Spleen (tissue), 11 donors: ENCODE data around the gene ZNF532. TPM values are rescaled to one million over a fixed set of nuclear protein-coding genes. Genes with fewer than 3 reads are reported as not detected.

ENCODE experiments used
- DNase-seq: peaks from one replicate; pipeline ENCODE4 v3.0.0-alpha.2; 2020
- H3K27ac ChIP-seq, 8 donors: fragments of 200-600 bp; sonication (generic) in 7 of 8; 1 replicate in 4 of 8; 2 replicates in 4 of 8; pipeline versions ENCODE4 v1.5.0 to v1.8.0; 2016 to 2021; ENCODE audit warnings: inconsistent platforms in 4 of 8, mild to moderate bottlenecking in 4 of 8, moderate library complexity in 1 of 8
- H3K27me3 ChIP-seq, 7 donors: fragments of 200-600 bp; sonication (generic) in 6 of 7; replicated peaks in 1 of 7; 1 replicate in 4 of 7; 2 replicates in 3 of 7; pipeline versions ENCODE4 v1.5.0 to v1.8.0; 2016 to 2021; ENCODE audit warnings: inconsistent platforms in 3 of 7, mild to moderate bottlenecking in 1 of 7
- H3K36me3 ChIP-seq, 6 donors: fragments of 200-600 bp; sonication (generic) in 5 of 6; 1 replicate in 4 of 6; 2 replicates in 2 of 6; pipeline versions ENCODE4 v1.5.0 to v1.8.0; 2016 to 2021; ENCODE audit warnings: inconsistent platforms in 2 of 6
- H3K4me1 ChIP-seq, 6 donors: fragments of 200-600 bp; sonication (generic) in 5 of 6; 1 replicate in 3 of 6; 2 replicates in 3 of 6; pipeline versions ENCODE4 v1.5.0 to v1.8.0; 2016 to 2021; ENCODE audit warnings: inconsistent platforms in 3 of 6
- H3K4me3 ChIP-seq, 8 donors: fragments of 200-600 bp; sonication (generic) in 7 of 8; 1 replicate in 4 of 8; 2 replicates in 4 of 8; pipeline versions ENCODE4 v1.5.0 to v1.8.0; 2016 to 2021; ENCODE audit warnings: inconsistent platforms in 4 of 8, mild to moderate bottlenecking in 4 of 8, moderate library complexity in 2 of 8
- H3K9me3 ChIP-seq, 8 donors: fragments of 200-600 bp; sonication (generic) in 7 of 8; 1 replicate in 4 of 8; 2 replicates in 4 of 8; pipeline versions ENCODE4 v1.5.0 to v1.8.0; 2016 to 2021; ENCODE audit warnings: inconsistent platforms in 4 of 8
- POLR2A ChIP-seq, 3 donors: fragments of 450-650 bp; IDR thresholded peaks; one replicate each; pipeline ENCODE4 v1.5.1; 2017; ENCODE audit warnings: antibody characterized with exemption in 3 of 3, mild to moderate bottlenecking in 1 of 3
- POLR2AphosphoS5 ChIP-seq, 3 donors: sonication (generic); formaldehyde crosslinking; IDR thresholded peaks; one replicate each; pipeline ENCODE4 v1.5.1; 2017; ENCODE audit warnings: antibody characterized with exemption in 3 of 3
- WGBS, 5 donors: extraction: QIAGEN DNeasy Blood & Tissue Kit in 3 of 5; methylation state at CpG; one replicate each; pipeline versions ENCODE4 v1.1.5 to v1.1.7; 2013 to 2018; 5-methylcytosine and 5-hydroxymethylcytosine counted together
- intact Hi-C: fragments of 100-400 bp; cut with DNase I; formaldehyde crosslinking; loops from one replicate; pipeline ENCODE4 v1.15.0; 2023; ENCODE audit warnings: low total_unique reads
- polyA plus RNA-seq, 3 donors: library from polyadenylated mRNA; stranded (reverse); fragments of 200-250 nt; gene quantifications; one replicate each; pipeline ENCODE4 v1.2.1, GENCODE V29; 2013
- total RNA-seq, 7 donors: library from RNA; depleted of rRNA in 3 of 7; stranded (reverse); fragments of >200 nt in 3 of 7; fragmentation: NEBNext Ultra II Directional in 4 of 7; extraction: Animal tissue kit (Norgen Biotek cat#: 25700) in 4 of 7; gene quantifications; one replicate each; pipeline versions ENCODE4 v1.1.0 to v1.2.1, GENCODE V29; 2016 to 2021
- TF ChIP-seq, protein P1 (sequence below), 11 experiments: fragments of 200-600 bp in 7 of 11; fragments of 450-650 bp in 4 of 11; sonication (generic) in 4 of 11; IDR thresholded peaks in 8 of 11; conservative IDR thresholded peaks in 3 of 11; 1 replicate in 7 of 11; 2 replicates in 4 of 11; pipeline versions ENCODE4 v1.4.0 to v1.8.0; 2016 to 2021; ENCODE audit warnings: antibody characterized with exemption in 11 of 11, inconsistent platforms in 4 of 11, mild to moderate bottlenecking in 1 of 11
- donor health status: healthy with polysubstance abuse.
- donor health status: DM: no; HTN: no; CAD: no; lungs with moderate emphysema.
- donor health status: DM: no; HTN: no; CAD: no.
- donor health status: Bipolar disorder and iron deficiency.
- donor health status: healthy.
- donor health status: DM: no; HTN: no; CAD: no.
- donor health status: DM: yes; HTN: yes; CAD: no.

ZNF532 gene
- total and polyA plus RNA-seq, 10 donors: 5.2 to 64.8 (median 42.4) TPM

DNA sequence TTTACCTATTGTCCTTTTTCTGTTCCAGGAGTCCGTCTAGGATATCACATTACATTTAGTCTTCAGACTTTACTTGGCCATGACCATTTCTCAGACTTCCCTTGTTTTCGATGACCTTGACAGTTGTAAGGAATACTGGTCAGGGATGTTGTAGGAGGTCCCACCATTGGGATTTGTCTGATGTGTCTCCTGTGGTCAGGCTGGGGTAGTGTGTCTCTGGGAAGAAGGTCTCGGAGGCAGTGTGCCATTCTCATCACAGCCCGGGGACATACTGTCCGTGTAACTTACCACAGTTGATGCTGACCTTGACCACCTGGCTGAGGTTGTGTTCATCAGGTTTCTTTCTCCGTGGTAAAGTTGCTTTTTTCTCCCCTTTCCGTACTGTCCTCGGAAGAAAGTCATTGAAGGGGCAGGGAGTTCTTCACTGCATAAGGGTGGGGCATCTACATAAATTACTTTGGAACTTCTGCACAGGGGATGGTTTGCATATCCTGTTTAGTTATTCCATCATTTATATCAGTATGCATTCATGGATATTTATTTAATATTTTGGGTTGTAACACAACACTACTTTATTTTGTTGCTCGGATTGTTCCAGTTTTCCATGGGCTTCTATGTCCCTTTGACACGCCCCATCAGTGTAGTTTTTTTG, 41.2 kb downstream of the ZNF532 start:
- peaks cover 0 to 23% (median 5%) of the 10 kb centered on the region in 6 donors for H3K4me1 ChIP-seq
- H3K4me3 ChIP-seq: no peak overlapping the region
- 92 to 96% (median 94%) methylated on average over 10 of the region's 10 CpGs for WGBS, 5 donors
- H3K9me3 ChIP-seq: no peaks in the 10 kb centered on the region
- TF ChIP-seq POLR2AphosphoS5 (IDR thresholded peaks at IDR 0.05) (no peak), POLR2A (IDR thresholded peaks at IDR 0.05) (no peak)
- TF ChIP-seq, protein P1, sequence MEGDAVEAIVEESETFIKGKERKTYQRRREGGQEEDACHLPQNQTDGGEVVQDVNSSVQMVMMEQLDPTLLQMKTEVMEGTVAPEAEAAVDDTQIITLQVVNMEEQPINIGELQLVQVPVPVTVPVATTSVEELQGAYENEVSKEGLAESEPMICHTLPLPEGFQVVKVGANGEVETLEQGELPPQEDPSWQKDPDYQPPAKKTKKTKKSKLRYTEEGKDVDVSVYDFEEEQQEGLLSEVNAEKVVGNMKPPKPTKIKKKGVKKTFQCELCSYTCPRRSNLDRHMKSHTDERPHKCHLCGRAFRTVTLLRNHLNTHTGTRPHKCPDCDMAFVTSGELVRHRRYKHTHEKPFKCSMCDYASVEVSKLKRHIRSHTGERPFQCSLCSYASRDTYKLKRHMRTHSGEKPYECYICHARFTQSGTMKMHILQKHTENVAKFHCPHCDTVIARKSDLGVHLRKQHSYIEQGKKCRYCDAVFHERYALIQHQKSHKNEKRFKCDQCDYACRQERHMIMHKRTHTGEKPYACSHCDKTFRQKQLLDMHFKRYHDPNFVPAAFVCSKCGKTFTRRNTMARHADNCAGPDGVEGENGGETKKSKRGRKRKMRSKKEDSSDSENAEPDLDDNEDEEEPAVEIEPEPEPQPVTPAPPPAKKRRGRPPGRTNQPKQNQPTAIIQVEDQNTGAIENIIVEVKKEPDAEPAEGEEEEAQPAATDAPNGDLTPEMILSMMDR (IDR thresholded peaks at IDR 0.05 in 8 of 11, conservative IDR thresholded peaks at IDR 0.05 in 3 of 11): no peak
- intact Hi-C loops: no loop called here
- H3K27me3 ChIP-seq: no peaks in the 10 kb centered on the region
- no peak overlapping the region for H3K27ac ChIP-seq
- H3K36me3 ChIP-seq: peaks cover 0 to 25% (median 2%) of the 10 kb centered on the region in 6 donors
- no peak for DNase-seq

DNA sequence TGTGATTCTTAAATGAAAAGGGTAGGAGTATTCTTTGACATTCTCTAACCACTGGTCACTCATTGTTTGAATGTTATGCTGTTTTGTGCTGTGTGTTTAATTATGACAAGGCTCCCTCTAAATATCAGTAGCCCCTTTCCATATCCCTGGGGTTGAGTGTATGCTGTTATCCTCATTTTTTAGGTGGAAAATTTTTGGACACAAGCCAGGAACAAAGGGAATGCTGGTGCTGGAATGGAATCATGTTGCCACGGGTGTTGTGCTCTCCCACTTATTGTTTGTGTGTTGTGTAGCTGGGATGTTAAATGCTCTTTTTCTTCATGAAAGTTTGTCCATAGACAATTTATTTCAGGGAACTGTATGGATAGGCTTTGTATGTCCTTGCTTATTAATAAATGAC, 43.3 kb downstream of the ZNF532 start:
- Histone ChIP-seq H3K36me3 (peaks cover 0 to 15% (median 2%) of the 10 kb centered on the region in 6 donors), H3K27ac (no peak overlapping the region), H3K27me3 (no peaks in the 10 kb centered on the region), H3K4me3 (no peak overlapping the region), H3K4me1 (peaks cover 10 to 25% (median 19%) of the 10 kb centered on the region in 6 donors), H3K9me3 (no peaks in the 10 kb centered on the region)
- 65 to 86% (median 78%) methylated on average over 1 of the region's 1 CpG for whole genome bisulfite sequencing, 5 donors
- TF ChIP-seq POLR2A (IDR thresholded peaks at IDR 0.05) (no peak), POLR2AphosphoS5 (IDR thresholded peaks at IDR 0.05) (no peak)
- TF ChIP-seq, protein P1 (IDR thresholded peaks at IDR 0.05 in 8 of 11, conservative IDR thresholded peaks at IDR 0.05 in 3 of 11): no peak
- intact Hi-C loops: no loop called here
- no peak for DNase-seq

DNA sequence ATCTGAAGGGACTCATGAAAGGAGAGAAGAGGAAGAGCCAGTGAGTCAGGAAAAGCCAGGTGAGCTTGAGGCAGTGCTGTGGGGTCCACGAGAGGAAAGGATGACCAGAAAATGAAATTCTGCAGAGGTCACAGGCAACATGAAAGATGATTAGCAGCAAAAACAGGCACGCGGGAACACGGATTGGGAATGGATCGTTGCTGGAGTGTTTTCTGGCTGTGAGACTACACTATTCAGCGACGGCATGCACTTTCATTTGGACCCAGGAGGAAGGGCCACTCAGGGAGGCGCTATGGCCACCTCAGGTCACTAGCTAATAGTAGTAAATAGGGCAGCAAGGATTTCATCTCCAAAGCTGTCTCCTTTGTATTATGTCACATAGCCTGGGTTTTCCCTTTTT, 44.8 kb downstream of the ZNF532 start:
- intact Hi-C loops: no loop called here

DNA sequence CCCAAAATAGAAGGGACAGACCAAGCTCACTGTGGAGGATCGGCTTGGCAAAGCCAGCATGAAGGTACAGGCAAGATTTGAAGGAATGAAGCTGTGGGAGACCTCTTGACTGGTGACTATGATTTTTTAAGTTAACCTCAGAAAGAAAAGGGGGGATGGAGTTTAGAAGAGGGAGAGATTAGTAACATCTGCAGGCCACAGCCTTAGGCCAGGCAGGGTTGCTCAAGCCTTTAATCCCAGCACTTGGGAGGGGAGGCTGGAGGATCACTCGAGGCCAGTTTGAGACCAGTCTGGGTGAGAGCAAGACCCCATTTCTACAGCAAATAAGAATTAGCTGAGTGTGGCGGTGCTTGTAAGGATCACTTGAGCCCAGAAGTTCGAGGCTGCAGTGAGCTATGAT, 46.6 kb downstream of the ZNF532 start:
- peak overlapping the region in 6 of 8 donors; percentile 27 to 83 (median 67) for H3K27ac ChIP-seq
- TF ChIP-seq, protein P1 (IDR thresholded peaks at IDR 0.05 in 8 of 11, conservative IDR thresholded peaks at IDR 0.05 in 3 of 11): no peak
- TF ChIP-seq POLR2AphosphoS5 (IDR thresholded peaks at IDR 0.05) (no peak), POLR2A (IDR thresholded peaks at IDR 0.05) (no peak)
- peaks cover 17 to 46% (median 36%) of the 10 kb centered on the region in 6 donors for H3K4me1 ChIP-seq
- no peak for DNase-seq
- H3K27me3 ChIP-seq: no peaks in the 10 kb centered on the region
- H3K36me3 ChIP-seq: peaks cover 0 to 4% (median 0%) of the 10 kb centered on the region in 6 donors
- WGBS, 5 donors: 81 to 91% (median 87%) methylated on average over 4 of the region's 4 CpGs
- intact Hi-C loops: no loop called here
- no peaks in the 10 kb centered on the region for H3K9me3 ChIP-seq
- no peak overlapping the region for H3K4me3 ChIP-seq

More for the DNA sequence above, 44.8 kb downstream of the ZNF532 start:
- TF ChIP-seq POLR2AphosphoS5 (IDR thresholded peaks at IDR 0.05): no peak
- TF ChIP-seq POLR2A (IDR thresholded peaks at IDR 0.05): no peak
- TF ChIP-seq, protein P1 (IDR thresholded peaks at IDR 0.05 in 8 of 11, conservative IDR thresholded peaks at IDR 0.05 in 3 of 11): no peak
- H3K27ac ChIP-seq: no peak overlapping the region
- H3K4me1 ChIP-seq: peaks cover 17 to 38% (median 32%) of the 10 kb centered on the region in 6 donors
- no peak overlapping the region for H3K4me3 ChIP-seq
- 92 to 95% (median 92%) methylated on average over 8 of the region's 8 CpGs for WGBS, 5 donors
- no peak for DNase-seq
- no peaks in the 10 kb centered on the region for H3K27me3 ChIP-seq
- H3K36me3 ChIP-seq: peaks cover 0 to 15% (median 2%) of the 10 kb centered on the region in 6 donors
- H3K9me3 ChIP-seq: no peaks in the 10 kb centered on the region
